GM12892 (cell line): Measurements from ENCODE around the gene VPS13D.

ENCODE experiments used
- DNase-seq: peaks from one replicate; pipeline ENCODE4 v3.0.0; 2011; ENCODE audit not compliant: insufficient read length
- FAIRE-seq: peaks from 2 replicates; lab custom pipeline; 2011; peaks lifted over from hg19 to GRCh38; lab: Jason Lieb, UNC
- POLR2A ChIP-seq: IDR thresholded peaks from 2 replicates; pipeline ENCODE4 v1.6.1; 2011; ENCODE audit warnings: low read depth, low read length, control low read depth
- POLR2AphosphoS5 ChIP-seq: IDR thresholded peaks from 2 replicates; pipeline ENCODE4 v1.6.1; 2011; ENCODE audit warnings: low read depth, low read length, control low read depth
- TAF1 ChIP-seq: IDR thresholded peaks from 2 replicates; pipeline ENCODE4 v1.6.1; 2011; ENCODE audit warnings: low read depth, mild to moderate bottlenecking, control low read depth, low read length, borderline replicate concordance

Gene VPS13D

DNA sequence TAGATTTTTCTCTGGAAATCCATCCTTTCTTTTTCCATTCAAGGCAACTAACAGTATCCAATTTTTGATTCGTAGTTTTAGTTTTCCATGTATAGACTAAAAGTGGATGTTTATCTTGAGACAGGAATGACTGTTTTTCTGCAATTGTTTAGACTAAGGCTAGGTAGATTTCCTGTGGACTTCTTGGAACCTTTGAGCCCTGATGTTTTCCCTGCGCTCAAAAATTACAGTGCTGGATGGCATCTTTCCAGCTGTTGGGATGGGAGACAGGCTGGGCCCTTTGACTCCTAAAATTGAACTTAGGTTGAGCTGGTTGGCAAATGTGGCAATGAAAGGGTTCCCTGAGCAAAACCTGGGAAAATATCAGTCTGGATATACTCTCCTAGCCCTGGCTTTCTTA lies 207.8 kb downstream of the VPS13D start:
- no peak for FAIRE-seq
- DNase-seq: no peak
- TF ChIP-seq TAF1 (no peak), POLR2AphosphoS5 (no peak), POLR2A (no peak)

- DNase-seq: no peak
- TF ChIP-seq TAF1: no peak
- no peak for TF ChIP-seq POLR2AphosphoS5
- TF ChIP-seq POLR2A: no peak
- FAIRE-seq: no peak
Measured at GRCh38 chr1:12438349-12438924, 208.6 kb downstream of the VPS13D start.

- DNase-seq: no peak
- FAIRE-seq: no peak
- TF ChIP-seq POLR2A: no peak
- TF ChIP-seq TAF1: no peak
- no peak for TF ChIP-seq POLR2AphosphoS5
Measured at GRCh38 chr1:12439073-12439472, 209.2 kb downstream of the VPS13D start.

DNA sequence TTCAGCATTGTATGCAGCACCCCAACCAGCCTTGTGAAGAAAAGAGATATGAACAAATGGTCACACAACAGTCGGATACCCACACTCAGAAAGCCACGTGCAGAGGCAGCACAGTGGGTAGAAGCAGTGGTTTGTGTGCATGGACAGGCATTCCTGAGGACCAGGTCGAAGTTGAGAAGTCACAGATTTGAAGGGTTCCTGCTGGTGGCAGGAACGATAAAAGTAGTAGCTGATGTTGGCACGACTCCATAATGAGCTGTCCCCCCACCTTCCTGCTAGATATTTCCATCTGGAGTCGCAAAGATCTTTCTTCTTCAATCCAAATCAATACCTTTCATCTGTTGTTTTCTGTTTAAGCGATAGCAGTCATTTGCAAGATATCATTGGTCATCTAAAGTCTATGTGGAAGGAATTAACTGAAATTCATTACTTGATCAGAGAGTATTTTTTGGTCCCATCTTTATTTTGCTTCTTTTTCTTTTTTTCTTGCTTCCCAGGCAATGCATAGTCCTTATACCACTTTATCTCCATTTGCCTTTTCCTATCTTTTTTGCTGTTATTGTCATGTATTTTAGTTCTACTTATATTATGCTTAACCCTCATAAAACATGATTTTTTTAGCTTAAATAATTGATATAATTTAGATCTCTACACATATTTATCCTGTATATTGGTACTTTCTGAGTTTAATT lies 211.7 kb downstream of the VPS13D start:
- TF ChIP-seq TAF1 (no peak), POLR2A (no peak), POLR2AphosphoS5 (no peak)
- FAIRE-seq (peak; percentile 33), DNase-seq (no peak)

GRCh38 chr1:12442217-12442616 lies 212.4 kb downstream of the VPS13D start:
- DNase-seq (no peak), FAIRE-seq (no peak)
- no peak for TF ChIP-seq POLR2AphosphoS5
- no peak for TF ChIP-seq TAF1
- no peak for TF ChIP-seq POLR2A

GRCh38 chr1:12443151-12443550 lies 213.3 kb downstream of the VPS13D start:
- FAIRE-seq (no peak), DNase-seq (no peak)
- TF ChIP-seq POLR2AphosphoS5 (no peak), POLR2A (no peak), TAF1 (no peak)

- no peak for DNase-seq
- FAIRE-seq: no peak
- TF ChIP-seq POLR2AphosphoS5 (no peak), TAF1 (no peak), POLR2A (no peak)
Measured at GRCh38 chr1:12444329-12444841, 214.6 kb downstream of the VPS13D start.

DNA sequence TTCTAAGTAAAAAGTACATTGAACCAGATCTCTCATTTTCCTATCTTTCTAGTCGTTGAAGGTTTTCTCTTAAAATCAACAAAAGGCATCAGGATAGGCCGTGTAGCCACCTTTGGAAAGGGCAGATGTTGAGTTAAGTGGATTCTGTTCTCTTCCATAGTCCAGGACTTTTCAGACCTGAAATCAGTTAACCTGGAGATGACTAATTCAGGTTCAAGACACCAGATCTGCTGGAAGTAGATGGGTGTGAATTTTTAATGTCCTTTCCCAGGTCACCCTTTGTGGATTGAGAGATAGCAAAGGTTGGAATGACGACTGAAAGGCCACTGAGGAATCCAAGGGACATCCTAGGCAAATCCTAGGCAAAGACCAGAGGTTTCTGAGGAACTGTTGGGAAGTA lies 215.4 kb downstream of the VPS13D start:
- no peak for FAIRE-seq
- DNase-seq: no peak
- TF ChIP-seq POLR2A: no peak
- no peak for TF ChIP-seq TAF1

DNA sequence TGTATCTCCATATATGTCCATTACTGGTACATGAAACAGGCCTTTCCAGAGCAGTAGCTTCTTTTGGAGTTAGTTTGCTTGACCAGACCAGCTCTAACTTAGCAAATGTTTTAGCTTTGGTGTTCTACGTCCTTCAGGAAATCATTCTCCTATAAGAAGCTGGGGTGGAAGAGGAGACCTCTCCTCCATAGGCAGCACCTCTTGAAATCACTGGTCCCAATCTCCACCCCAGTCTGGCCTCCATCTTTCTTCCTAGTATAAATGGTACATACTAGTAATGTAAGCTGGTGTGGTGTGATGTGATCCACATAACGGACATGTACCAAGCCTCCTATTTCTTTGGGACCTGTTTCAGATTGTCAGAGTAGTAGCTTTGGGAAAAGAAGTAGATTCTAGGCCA lies 216.8 kb downstream of the VPS13D start:
- TF ChIP-seq TAF1 (no peak), POLR2A (no peak), POLR2AphosphoS5 (no peak)
- DNase-seq: no peak
- no peak for FAIRE-seq

- FAIRE-seq: no peak
- no peak for DNase-seq
- no peak for TF ChIP-seq TAF1
- no peak for TF ChIP-seq POLR2AphosphoS5
- TF ChIP-seq POLR2A: no peak
Measured at GRCh38 chr1:12447307-12447706, 217.5 kb downstream of the VPS13D start.

DNA sequence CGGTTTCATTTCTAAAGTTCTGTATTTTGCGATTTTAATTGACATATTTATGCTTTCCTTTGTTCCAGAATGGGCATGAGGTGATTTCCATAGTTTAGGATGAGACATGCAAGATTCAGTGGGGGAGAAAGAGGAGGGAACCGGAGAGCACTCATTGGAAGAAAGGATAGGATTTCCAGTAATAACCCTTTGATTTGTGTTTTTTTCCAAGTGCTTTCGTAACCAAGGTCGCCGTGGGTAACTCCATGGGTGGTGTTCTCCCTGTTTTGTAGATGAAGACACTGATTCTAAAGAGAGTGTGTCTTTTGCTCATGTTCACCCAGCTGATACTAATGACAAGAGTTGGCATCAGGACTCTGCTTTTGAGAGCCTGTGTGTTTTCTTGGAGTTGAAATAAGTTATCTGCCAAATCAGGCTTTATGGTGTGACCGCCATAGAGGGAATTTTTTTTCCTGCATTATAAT lies 218.1 kb downstream of the VPS13D start:
- FAIRE-seq (no peak), DNase-seq (no peak)
- TF ChIP-seq TAF1: no peak
- TF ChIP-seq POLR2AphosphoS5: no peak
- no peak for TF ChIP-seq POLR2A

- FAIRE-seq: no peak
- TF ChIP-seq POLR2A (no peak), TAF1 (no peak), POLR2AphosphoS5 (no peak)
- no peak for DNase-seq
Measured at GRCh38 chr1:12448746-12449177, 218.9 kb downstream of the VPS13D start.

DNA sequence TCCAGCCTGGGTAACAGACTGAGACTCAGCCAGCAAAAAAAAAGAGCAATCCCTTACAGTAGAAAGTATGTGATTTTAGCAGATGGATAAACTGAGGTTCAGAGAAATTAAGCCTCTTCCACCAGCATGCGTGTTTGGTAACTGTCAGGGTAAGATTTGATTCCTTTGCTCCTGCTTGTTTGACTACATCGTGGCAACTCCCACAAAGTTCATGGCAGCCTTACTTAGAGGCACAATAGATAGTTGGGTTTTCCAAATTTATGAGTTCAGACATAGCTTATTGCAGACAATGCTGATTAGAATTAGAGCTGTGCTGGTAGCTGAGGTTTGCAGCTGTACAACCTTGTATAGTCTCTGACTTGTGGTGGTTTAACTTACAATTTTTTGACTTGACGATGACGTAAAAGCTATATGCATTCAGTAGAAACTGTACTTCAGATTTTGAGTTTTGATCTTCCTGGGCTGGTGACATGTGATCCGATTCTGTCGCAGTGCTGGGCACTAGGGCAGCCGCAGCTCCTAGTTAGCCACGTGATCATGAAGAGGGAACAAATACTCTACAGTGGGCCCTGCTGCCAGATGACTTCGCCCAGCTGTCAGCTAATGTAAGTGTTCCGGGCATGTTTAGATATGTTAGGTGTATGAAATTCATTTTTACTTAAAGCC lies 220.4 kb downstream of the VPS13D start:
- TF ChIP-seq TAF1: no peak
- no peak for TF ChIP-seq POLR2AphosphoS5
- TF ChIP-seq POLR2A: no peak
- no peak for DNase-seq
- no peak for FAIRE-seq
